HG02852 (cell line): Measurements from ENCODE around the gene SLC29A2.
"Not testable (repeated sequence)": the region's sequence is repeated elsewhere in the genome, so short reads cannot be mapped to it uniquely, and the experiment has no call there.

ENCODE experiments used
- ATAC-seq: cut with Tn5 transposase; IDR thresholded peaks from one replicate; pipeline ENCODE4 v1.9.1; 2021; ENCODE audit warnings: mild to moderate bottlenecking, moderate library complexity; ENCODE audit not compliant: unreplicated experiment

The SLC29A2 gene

GRCh38 chr11:66321606-66322005, 50.0 kb downstream of the SLC29A2 start:
- ATAC-seq: no peak

DNA sequence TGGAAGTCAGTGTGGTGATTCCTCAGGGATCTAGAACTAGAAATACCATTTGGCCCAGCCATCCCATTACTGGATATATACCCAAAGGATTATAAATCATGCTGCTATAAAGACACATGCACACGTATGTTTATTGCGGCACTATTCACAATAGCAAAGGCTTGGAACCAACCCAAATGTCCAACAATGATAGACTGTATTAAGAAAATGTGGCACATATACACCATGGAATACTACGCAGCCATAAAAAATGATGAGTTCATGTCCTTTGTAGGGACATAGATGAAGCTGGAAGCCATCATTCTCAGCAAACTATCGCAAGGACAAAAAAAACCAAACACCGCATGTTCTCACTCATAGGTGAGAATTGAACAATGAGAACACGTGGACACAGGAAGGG, 50.8 kb downstream of the SLC29A2 start:
- ATAC-seq: not testable (repeated sequence)

GRCh38 chr11:66320289-66320688, 51.3 kb downstream of the SLC29A2 start:
- ATAC-seq: not testable (repeated sequence)

GRCh38 chr11:66318600-66318970, 53.0 kb downstream of the SLC29A2 start:
- ATAC-seq: no peak

GRCh38 chr11:66317723-66318599, 53.6 kb downstream of the SLC29A2 start:
- no peak for ATAC-seq

GRCh38 chr11:66317322-66317722, 54.2 kb downstream of the SLC29A2 start:
- ATAC-seq: no peak

DNA sequence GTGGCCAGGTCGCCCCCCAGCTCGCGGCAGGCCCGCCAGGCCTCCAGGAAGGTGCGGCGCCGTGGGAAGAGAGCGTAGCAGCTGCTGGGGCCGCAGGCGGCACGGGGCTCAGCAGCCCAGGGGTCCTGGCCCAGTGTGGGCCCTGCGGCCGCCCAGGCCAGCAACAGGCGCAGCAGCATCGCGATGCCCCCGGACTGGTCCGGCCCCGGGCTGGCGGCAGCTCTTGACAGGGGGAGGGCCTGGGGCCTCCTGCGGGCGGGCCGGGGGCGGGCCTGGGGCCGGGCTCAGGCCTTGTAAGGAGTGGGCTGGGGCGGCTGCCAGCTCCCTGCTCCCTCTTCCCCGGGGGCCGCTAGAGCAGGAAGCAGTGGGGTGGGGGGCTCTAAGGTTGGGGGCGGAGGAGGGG, 54.7 kb downstream of the SLC29A2 start, which contains the start of gene CD248:
Gene CD248 (minus strand): TSS at position 196 of the 403 bp plus-strand sequence. CDS start 17 bp downstream, at position 179.
- no peak for ATAC-seq

GRCh38 chr11:66315921-66316811, 55.4 kb downstream of the SLC29A2 start:
- no peak for ATAC-seq

GRCh38 chr11:66315498-66315885, 56.1 kb downstream of the SLC29A2 start:
- ATAC-seq: no peak

- ATAC-seq: no peak
These were observed 56.7 kb downstream of the SLC29A2 start for GRCh38 chr11:66314561-66315497.

- ATAC-seq: no peak
These were observed 57.4 kb downstream of the SLC29A2 start for GRCh38 chr11:66314186-66314501.

- no peak for ATAC-seq
These were observed 58.0 kb downstream of the SLC29A2 start for GRCh38 chr11:66313321-66314185.

DNA sequence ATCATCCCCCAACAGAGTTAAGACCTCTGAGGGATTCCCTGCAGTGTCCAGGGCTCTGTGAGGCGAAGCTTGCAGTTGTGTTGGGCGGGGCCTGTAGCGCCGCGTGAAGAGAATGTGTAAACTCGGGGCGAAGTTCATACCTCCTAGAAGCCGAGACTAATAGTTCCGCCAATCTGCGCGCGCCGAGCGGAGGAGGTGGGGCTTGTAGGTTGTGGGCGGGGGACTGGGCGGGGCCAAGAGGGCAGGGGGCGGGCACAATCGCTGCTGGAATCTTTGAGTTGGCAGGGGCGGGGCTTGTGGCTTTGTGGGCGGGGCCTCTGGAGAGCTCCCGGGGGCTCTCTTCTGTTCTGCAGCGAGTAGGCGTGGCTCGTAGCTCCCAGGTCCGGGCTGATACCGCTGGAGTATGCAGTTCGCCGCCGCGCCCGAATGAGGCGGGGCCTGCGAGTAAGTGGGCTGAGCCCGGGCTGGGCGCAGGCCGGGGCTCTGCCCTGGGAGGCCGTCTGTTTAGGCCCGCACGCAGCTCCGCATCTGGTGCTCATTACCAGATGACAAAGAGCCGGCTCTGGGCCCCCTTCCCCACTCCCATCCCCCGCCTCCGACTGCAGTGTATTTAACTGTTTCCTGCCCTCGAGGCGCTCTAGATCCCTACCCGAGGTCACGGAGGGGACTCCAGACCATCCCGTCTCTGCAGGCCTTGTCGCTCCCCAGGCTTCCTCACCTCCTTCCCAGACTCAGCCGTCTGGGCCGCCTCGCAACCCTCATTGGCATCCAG, 58.8 kb downstream of the SLC29A2 start:
- ATAC-seq: peak; percentile 52
